Measurements from ENCODE around the gene PUM2.

Gene PUM2

DNA sequence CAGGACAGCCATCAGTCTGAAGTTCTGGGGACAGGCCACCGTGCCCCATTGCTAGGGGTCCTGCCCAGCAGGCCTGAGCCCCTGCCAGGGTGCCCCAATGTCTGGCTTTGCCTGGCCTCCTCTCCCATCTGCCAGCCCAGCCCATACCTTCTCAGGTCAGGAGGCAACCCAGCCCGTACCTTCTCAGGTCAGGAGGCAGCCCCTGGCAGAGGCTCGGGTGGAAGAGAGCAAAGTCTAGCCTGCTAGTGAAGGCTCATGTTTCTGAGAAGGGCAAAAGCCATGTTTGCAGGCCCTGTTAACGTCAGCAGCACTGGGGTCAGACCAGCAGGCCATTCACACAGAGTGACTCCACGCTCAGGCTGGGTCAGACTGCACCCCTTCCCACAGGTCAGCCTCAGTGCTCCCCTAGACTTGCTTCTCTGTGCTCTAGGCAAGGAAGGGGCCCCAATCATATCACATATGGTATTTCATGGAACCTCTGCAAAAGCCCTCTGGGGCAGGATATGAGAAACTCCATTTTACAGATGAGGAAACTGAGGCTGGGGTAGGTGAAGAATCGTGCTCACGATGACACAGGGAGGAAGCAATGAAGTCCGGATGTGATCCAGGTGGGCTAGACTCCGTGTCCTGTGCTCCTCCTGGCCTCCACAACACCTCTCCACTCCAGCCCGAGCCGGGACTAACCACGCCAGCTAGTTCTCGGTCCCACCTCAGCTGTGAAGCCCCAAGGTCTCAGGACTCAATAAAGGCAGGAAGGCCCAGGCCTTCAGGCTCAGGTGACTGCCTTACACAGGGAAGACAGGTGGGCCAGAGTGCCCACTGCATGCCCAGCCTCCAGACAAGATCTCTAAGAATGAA is 135.2 kb downstream of the PUM2 start:
- no peak for DNase-seq

DNA sequence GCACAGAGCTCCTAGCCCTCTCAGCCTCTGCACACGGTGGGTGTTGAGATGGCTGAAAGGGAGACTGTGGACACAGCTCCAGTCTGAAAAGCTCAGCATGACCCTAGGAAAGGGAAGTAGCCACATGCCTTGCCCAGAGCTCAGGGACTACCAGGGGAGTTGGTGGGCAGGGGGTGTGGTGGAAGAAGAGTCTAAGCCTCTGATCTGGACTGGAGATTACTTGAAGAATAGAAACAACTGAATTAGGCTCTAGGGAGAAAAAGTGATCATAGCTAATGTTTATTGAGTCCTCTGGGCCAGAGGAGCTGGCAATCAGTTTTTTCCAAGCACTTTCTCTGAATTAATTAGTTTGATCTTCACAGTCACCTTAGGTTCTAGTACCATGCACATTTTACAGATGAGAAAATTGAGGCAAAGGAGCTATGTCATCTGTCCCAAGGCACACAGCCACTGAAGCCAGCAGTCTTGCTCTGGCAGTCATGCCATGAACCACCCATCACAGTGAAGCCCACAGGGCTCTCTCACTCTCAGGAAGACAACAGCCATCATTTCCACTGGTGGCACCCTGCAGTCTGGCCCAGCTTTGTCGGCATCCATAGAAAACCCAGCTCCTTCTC is 136.0 kb downstream of the PUM2 start:
- DNase-seq, result no peak

DNA sequence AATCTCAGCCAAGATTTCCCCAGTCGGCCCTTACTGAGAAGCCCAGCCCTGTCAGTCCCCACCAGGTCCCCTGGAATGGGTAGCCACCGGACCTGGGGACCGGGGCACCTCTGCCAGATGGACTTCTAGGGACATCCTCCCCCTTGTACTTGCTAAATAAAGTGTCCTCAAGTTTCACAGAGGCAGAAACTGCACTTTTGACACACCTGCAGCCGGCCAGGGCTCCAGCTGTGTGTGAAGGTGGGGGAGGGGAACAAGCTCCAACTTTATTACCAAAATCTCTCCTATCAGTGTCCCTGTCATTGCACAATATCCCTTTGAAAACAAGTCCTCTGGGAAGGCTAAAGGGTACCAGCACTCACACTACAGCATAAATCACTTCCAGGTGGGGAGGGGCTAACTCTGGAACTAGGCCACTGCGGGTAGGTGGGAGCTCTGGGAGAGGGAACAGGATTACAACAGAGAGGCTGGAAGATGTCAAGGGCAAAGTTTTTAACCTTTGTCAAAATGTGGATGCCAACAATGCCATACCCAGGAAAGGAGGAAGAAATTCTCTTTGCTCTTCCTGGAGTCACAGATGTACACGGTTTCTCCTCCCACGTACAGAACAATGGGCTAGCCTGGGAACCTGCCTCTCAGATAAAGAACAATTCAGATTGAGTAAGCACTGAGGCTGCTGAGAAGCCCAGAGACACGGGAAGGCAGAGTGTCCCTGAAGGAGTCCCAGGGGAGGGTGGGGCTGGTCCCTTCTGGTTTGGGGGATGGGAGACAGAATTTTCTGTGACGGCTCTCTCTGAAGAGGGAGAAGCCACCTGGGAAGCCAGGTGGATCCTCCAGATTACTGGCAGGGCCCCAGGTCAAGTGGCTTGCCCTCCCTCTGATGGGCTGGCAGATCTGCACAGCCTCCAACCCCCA is 136.7 kb downstream of the PUM2 start:
- no peak for DNase-seq

DNA sequence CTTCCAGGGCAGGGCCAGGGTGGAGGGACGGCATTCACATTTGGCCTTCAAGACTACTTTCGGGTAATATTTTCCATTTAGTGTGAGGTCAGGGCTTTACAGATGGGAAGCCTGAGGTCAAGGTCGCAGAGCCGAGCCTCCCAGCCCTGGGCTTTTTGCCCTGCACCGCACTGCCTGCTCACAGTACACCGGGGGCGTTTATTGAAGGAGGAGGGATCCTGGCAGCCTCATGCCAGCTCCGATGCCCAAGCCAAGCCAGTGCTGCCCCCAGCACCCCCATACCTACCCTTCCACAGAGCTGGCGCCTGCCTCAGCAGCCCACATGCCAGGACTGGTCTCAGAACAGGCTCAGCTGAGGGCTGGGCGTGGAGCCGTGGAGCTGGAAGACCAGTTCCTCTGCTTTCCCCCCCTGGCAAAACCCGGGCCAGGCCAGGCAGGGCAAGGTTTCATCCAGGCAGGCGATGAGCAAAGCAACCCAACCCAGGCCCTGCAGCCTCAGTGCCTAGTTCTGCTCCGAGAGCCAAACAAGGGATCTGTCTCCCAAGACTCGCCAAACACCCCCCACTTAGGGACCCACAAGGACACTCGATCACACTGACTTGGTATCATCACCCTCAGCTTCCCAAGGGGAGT is 137.7 kb downstream of the PUM2 start:
- DNase-seq, result no peak

DNA sequence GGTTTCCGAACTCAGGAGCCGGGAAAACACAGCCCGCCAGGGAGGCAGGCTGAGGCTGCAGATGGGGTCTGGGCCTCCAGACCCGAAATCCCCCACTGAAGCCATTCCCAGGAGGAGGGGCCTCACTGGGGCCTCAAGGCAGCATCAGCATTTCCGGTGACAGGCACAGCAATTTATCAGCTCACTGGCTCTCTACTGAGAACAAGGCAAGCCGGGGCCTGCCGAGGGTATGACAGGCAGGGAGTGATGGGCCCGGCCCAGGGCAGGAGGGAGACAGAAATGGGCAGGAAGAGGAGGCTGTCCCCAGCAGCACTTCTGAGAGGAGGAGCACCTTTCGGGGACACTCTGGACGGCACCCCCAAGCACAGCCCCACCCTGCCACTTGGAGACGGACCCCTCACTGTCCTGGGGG is 138.2 kb downstream of the PUM2 start:
- DNase-seq, result no peak

DNA sequence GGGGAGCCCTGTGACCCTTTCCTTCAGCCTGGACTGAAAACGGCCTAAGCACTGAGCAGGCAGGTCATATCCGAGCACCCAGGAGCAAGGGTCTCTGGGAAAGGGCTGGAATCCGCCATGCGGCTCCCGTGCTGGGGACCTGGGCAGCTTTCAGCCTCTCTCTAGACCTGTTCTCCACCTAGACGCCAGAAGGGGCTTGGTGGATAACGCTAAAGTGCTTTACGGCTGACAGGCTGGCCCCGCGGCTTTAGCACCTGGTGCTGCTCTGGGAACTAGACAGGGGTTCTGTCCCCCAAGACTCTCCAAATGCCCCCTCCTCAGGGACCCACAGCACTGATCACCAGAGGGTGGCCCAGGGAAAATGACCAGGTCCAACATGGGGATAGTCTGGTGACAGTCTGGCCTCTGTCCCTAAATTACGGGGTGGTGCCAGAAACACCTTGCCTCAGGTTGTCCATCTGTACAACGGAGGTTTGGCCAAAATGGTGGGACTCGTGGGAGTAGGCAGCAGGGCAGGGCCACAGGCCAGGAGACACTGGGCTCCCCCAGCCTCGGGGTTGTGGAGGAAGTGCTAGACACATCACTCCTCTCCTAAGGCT is 138.7 kb downstream of the PUM2 start:
- DNase-seq, result no peak

DNA sequence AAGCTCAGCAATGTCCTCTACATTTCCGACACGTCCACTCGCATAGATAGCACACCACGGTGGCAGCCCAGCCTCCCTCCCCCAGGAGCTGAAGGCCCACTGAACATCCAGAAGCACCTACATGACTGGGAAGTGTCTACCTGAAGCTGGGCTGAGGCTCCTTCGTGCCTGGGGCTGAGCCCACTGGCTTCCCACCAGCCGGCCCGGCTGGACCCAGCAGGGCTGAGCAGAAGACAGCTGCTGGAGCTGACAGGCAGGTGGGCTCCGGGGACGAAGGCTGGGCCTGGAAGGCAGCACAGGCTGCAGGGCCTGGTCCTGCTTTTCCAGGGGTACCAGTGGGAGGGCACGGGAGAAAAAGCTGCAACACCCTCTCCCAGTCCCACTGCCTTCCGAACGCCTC is 139.2 kb downstream of the PUM2 start:
- no peak for DNase-seq

DNA sequence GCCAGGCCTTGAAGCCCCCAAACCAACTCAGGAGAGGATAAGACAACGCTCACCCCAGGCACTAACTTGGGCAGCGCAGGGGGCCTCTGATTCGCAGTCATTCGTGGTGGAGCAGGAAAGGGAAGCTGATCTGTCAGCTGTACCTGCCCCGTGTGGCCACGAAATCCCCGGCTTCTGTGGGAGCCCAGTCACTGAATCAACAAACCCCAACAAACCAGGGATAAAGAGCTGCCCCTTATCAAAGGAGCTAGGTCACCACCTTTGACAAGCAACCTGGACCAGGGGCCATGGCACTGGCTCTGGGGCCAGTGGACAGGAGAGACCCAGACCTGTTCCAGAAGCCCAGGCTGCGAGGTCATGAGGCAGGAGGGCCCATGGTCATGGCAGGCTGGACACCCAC is 140.2 kb downstream of the PUM2 start:
- no peak for DNase-seq

DNA sequence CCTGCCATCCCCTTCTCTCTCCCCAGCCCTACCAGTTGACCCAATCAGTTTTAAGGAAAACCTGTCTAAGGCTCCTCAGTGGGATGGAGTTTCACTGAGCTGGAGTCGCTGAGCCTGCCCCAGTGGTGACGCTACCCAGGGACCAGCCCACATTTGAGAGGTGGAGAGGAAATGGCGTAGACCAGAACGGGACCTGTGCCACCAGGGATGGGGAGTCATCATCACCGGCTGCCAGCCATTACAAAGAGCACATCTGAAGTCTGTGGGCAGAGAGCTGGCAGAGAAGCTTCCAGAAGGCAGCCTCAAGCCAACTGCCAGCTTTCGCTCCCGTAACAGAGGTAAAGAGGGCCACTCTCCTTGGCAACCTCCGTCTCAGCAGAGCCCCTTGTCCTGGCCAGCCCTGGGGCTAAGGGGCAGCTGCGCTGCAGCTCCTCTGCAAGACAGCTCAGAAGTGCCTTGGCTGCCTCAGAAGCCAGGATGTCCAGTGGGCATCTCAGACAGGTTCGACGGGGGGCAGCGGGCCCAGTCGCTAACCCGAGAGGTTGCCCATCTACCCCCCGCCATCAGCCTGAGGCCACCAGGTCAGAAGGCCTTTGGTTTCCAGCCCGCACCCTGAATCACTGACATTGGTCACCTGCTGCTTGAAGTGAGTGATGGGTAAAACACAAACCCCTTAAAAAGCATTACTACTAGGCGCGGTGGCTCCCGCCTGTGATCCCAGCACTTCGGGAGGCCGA is 141.1 kb downstream of the PUM2 start:
- DNase-seq, result no peak

DNA sequence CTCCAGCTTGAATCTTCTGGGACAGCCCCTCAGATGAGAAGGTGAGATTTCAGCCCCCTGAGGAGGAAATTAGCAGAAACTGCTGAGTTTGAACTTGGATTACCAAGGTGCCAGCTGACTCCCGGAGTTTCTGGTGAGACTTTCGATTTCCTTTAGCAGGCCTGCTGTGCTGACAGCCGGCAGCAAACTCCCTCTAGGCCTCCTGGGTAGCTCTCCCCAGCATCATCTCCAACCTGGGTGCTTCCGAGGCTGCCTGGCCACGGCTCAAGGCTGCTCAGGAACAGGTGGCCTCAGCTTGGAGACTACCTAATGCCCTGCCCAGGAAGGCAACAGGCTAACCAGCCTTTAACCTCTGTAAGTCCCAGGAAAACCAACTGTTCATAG is 142.2 kb downstream of the PUM2 start:
- no peak for DNase-seq

DNA sequence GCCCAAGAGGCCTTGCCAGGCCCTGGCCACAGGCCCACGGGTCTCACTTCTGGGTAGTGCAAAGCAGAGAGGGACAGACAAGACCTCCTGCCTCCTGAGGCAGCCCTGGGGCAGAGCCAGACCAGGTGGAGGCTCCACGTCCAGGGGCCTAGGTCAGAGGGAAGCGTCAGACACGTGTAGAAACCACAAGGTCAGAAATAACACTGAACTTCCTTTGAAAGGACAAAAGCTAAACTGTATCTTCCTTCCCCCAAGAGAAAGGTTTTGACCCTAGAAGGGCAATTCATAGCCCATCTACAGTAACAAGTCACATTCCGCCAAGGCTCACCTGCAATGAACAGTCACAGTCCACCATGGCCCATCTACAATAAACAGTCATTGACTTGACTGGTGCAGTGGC is 143.6 kb downstream of the PUM2 start:
- DNase-seq, result no peak

DNA sequence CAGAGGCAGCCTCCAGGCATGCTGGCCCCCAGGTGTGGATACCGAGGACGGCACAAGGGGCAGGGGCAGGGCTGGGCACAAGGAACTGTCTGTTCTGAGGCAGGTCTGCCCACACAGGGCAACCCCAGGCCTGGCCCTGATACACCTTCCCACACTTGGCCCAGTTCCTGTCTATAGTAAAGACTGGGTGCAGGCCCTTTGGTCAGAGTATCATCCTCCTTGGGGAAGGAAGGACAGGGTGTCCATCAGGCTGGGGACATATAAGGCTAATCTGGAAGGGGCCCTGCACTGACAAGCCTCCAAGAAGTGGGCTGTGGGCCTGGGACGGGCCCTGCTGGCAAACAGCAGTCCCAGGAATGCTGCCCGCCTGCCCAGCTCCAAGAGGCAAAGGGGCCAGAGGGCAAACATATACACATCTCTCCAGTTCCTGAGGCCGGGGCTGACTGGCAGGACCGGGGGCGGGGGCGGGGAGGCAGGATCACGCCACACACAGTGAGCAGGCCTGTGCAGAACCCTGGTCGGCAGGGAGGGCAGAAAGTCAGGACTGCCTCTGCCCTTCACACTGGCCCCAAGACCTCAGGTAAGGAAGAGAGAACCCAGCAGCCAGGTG is 144.6 kb downstream of the PUM2 start:
- no peak for DNase-seq

DNA sequence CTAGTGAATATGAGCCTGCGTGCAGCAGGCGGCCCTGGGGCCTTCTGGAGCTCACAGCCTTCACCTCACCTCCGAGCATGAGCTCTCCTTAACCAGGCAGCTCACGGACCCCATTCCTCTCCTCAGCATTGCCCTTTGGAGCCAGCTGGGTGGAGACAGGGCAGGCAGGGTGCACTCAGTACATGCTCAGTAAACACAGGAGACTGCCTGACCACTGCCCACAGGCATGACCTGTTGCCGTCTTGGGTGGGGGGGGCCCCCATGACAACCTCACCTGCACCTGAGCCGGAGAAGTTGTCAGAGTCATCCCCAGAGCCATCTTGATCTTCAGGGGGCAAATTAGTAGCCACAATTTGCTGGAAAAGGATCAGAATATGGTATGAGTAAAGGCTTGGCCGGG is 145.6 kb downstream of the PUM2 start:
- DNase-seq, result no peak

DNA sequence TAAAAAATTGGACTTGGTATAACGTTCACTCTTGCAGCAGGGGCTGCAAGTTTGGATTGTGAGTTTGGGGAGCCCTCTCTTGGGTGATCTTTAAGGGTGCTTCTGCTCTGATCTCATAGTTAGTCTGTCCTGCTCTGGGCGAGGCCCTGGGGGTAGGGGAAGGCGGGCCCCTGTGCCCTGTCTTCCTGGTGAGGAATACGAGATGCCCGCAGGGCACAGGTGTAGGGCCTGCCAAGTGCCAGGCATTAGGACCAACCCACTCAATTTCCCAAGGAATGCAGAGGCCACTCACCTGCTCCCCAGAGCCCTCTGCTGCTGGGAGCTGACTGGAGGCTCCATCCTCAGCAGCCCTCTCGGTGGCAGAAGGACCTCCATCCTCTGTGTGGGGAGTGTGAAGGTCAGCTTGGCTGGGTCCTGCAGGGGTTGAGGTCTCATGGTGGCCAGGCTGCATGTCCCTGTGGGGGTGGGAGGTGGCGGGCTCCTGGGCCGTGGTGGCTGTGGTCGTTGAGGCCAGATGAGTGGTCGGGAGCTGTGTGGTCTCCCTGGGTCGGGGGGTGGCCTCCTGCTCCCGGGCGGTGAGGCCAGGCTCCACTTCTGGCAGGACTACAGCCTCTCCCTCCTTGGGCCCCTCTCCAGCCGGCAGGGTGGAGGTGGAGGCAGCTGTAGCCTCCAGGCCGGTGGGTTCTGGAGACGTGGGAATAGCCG is 147.0 kb downstream of the PUM2 start:
- no peak for DNase-seq

DNA sequence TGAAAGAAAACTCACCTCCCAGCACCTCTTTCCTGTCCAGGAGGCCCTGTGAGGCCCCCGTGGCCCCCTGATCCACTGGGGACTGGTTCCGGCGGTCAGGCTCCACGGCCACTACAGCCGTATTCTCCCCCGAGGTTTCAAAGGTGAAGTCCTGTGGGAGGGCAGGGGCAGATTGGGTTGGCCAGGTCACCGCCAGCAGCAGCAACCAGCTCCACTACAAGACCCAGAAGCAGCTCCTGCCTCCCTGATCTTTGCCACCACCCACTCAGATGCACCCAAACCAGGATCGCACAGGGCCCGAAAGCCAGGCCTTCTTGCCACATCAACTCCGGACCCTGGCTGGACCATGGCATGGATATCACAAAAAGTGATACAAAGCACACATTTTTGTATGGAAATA is 147.6 kb downstream of the PUM2 start:
- DNase-seq, result no peak

DNA sequence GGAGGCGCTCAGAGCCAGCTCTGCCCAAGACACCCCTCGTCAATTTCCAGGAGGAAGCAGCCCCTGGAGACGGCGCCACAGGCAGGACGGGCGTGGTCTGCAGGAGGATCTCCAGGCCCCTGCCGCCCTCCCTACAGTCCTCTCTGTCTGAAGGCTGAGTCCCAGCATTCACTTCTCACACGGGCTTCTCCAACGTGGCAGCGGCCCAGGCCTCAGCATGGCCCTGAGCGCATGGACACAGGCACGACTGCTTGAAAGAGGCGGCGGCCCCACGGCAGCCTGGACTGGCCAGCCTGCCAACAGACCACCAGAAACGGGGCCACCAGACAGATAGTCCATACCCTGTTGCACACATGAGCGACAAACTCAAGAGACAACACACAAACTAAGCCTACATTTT is 149.0 kb downstream of the PUM2 start:
- no peak for DNase-seq

DNA sequence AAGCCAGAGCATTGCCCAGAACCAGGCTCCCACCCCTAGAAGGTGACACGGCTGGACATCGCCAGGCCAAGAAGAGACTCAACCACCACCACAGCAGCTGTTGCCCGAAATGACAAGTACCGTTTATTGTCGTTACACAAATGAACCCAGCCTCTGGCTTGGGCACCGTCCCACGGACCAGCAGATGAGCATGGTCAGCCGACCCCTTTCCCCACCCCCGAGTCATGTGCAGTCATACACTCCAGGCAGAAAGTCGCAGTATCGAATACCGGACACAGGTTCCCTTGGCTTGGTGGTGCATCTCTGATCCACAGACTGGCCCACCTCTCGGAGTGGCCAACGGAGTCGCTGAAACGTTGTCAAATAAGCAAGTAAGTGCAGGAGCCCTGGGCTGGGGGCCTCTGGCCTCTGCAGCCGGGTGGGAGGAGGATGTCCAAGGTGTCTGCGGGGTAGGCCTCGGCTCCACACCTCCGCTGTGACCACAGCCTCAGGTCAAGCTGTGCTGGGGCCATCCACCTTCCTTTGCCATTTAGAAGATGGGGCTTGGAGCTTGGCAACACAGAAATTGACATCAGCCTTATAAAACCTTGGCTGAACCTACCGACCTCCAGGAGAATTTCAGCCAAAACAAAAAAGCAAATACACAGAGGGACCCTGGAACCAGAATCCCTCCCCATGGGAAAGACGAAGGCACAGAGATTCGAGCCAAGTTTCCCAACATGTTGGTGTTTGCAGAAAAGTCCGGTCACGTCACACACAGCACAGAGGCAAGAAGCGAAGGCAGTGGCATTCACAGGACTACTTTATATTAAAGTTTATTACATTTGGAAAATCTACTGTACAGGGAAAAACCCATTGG is 149.7 kb downstream of the PUM2 start:
- DNase-seq, result no peak

DNA sequence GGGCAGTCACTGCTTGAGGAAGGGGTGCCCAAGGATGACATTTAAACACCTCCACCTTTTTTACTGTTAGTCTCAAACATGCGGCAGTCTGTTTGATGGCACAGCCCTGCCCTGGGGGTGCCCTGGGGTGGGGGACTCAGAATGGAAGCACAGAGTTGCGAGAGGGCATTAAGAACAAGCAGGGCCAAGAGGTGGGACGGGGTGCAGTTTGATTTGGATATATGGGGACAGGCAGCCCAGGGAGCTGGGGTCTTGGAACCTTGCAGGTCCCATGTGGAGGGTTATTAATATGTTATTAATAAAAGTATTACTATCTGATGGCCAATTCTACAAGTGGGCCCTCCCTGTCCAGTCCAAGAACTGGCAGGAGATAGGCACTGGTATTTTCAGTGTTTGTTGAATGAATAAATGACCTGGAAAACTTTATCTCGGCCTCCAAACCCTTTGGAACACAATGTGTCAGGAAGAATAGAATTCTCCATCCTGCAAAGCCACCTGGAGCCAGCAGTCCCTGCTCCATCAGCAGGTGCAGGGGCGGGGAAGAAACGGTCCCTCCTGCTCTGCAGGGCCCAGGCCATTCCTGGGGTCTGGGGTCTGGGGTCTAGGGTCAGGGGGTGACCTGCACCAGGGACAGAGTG is 150.9 kb downstream of the PUM2 start:
- DNase-seq, result no peak

Data from CD4-positive, alpha-beta T cell treated with Interleukin-10 for 1 hour (primary cell).